ENCODE measurements around the gene CHST14. TPM values are rescaled to one million over a fixed set of nuclear protein-coding genes. Genes with fewer than 3 reads are reported as not detected.

Gene CHST14
- polyA plus RNA-seq, 6 donors from 2014 or later, result 1.4 to 3.2 (median 2.2) TPM

DNA sequence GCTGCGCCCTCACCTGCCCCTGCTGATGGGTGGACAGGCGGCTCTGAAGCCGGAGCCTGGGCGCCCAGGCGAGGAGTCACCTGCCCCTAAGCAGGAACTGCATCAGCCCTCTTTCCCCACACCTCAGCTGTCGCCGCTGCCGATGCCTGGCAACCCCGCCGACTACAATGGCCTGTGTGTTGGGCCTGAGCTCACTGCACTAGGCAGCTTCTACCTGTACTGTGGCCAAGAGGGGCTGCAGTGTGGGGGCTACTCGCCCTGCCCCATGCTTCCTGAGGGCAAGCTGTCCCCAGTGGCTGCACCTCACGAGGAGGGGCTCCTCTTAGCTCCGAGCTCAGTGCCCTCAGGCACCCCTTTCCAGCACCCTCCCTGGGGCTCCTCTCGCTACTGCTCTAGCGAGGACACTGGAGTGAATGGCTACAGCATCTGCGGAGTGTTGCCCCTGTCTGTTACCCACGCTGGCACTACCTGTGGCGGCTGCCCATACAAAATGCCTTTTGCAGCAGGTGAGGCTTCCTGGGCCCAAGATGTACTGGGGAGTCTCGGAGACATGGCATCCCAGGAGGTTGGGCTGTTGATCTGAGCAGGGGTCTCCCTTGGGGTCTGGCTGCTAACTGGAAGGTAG is 11.3 kb upstream of the CHST14 start:
- Mint-ChIP-seq H3K4me3 (no peak overlapping the region), H3K27me3 (no peaks in the 10 kb centered on the region), H3K4me1 (peaks cover 16 to 36% (median 22%) of the 10 kb centered on the region in 3 donors), H3K9me3 (no peaks in the 10 kb centered on the region), H3K36me3 (no peaks in the 10 kb centered on the region), H3K27ac (peak overlapping the region in 1 of 6 donors; percentile 21)
- DNase-seq (no peak), ATAC-seq (ENCODE audit: low read depth in 2 of 2) (no peak)

- Mint-ChIP-seq H3K27ac (peak overlapping the region in 2 of 6 donors; percentile 57 to 78), H3K4me1 (peaks cover 9 to 28% (median 15%) of the 10 kb centered on the region in 3 donors), H3K36me3 (no peaks in the 10 kb centered on the region), H3K27me3 (no peaks in the 10 kb centered on the region), H3K9me3 (no peaks in the 10 kb centered on the region), H3K4me3 (no peak overlapping the region)
- no peak for DNase-seq
- no peak for ATAC-seq (ENCODE audit: low read depth in 2 of 2)
Measured at GRCh38 chr15:40460404-40460803, 10.4 kb upstream of the CHST14 start.

DNA sequence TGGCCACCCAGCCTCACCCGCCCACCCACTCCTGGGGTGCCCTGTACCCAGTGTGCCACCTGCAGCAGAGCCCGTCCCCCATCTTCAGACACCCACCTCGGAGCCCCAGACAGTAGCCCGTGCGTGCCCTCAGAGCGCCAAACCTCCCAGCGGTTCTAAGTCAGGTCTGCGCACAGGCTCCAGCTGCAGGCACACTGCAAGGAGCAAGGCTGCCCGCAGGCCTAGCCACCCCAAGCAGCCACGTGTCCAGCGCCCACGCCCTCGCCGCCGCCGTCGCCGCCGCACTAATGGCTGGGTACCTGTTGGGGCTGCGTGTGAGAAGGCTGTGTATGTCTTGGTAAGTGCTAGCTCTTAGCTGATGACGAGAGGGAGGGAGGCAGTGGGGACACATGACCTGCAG is 8.8 kb upstream of the CHST14 start:
- ATAC-seq (ENCODE audit: low read depth in 2 of 2) (no peak), DNase-seq (no peak)
- Mint-ChIP-seq H3K4me1 (peaks cover 5 to 16% (median 7%) of the 10 kb centered on the region in 3 donors), H3K36me3 (no peaks in the 10 kb centered on the region), H3K27ac (no peak overlapping the region), H3K9me3 (no peaks in the 10 kb centered on the region), H3K4me3 (no peak overlapping the region), H3K27me3 (no peaks in the 10 kb centered on the region)

DNA sequence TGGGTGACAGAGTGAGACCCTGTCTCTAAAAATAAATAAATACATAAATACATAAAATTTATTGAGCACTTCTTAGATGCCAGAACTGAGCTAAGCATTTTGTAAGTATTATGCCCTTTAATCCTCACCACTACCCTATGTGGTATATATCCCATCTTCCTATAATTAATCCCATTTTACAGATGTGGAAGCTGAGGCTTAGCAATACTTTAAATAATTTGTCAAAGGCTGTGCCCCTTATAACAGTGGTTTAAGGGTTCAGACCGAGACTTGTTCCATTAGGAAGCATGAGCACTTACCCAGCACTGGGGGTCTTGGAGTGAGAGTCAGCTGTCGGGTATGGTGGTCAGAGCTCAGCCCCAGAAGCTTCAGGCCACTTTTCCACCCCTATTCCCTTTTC is 7.5 kb upstream of the CHST14 start:
- ATAC-seq (ENCODE audit: low read depth in 2 of 2) (no peak), DNase-seq (no peak)
- no peaks in the 10 kb centered on the region for H3K36me3 Mint-ChIP-seq
- H3K9me3 Mint-ChIP-seq, result no peaks in the 10 kb centered on the region
- no peak overlapping the region for H3K27ac Mint-ChIP-seq
- peaks cover 0 to 5% (median 0%) of the 10 kb centered on the region in 3 donors for H3K4me1 Mint-ChIP-seq
- H3K27me3 Mint-ChIP-seq, result no peaks in the 10 kb centered on the region
- no peak overlapping the region for H3K4me3 Mint-ChIP-seq

DNA sequence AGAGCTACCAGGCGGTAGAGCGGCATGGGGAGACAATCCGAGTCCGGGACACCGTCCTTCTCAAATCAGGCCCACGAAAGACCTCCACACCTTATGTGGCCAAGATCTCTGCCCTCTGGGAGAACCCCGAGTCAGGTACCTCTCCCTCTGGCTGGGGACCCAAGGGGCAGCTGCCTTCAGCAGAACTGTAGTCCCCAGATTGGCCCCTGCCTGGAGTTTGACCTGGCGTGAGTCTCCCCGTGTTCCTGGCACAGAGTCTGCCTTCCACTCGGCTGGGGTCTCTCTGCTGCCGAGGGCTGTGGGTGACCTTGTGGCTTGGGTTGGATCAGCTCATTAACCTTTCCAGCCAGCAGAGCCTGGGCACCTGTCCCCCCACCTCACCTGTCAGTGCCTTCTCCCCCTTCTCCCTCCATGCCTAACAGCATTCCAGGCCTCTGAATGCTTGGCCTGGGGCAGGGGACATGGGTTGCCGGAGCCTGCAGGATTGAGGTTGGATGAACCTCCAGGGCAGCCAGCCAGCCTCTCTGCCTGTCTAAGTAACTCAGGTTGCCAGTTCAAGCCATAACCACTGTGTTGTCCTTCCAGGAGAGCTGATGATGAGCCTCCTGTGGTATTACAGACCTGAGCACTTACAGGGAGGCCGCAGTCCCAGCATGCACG is 6.8 kb upstream of the CHST14 start:
- Mint-ChIP-seq H3K9me3 (no peaks in the 10 kb centered on the region), H3K36me3 (no peaks in the 10 kb centered on the region), H3K27ac (no peak overlapping the region), H3K4me3 (no peak overlapping the region), H3K4me1 (peaks cover 0 to 5% (median 0%) of the 10 kb centered on the region in 3 donors), H3K27me3 (no peaks in the 10 kb centered on the region)
- no peak for DNase-seq
- no peak for ATAC-seq (ENCODE audit: low read depth in 2 of 2)

- ATAC-seq (ENCODE audit: low read depth in 2 of 2), result no peak
Measured at GRCh38 chr15:40464595-40465185, 6.1 kb upstream of the CHST14 start.

GRCh38 chr15:40465939-40466338 is 4.8 kb upstream of the CHST14 start:
- Mint-ChIP-seq H3K9me3 (no peaks in the 10 kb centered on the region), H3K27ac (no peak overlapping the region), H3K27me3 (no peaks in the 10 kb centered on the region), H3K36me3 (no peaks in the 10 kb centered on the region), H3K4me3 (no peak overlapping the region), H3K4me1 (peaks cover 0 to 7% (median 0%) of the 10 kb centered on the region in 3 donors)
- no peak for DNase-seq
- ATAC-seq (ENCODE audit: low read depth in 2 of 2), result no peak

More at GRCh38 chr15:40464595-40465185, 6.1 kb upstream of the CHST14 start:
- no peak for DNase-seq
- Mint-ChIP-seq H3K4me1 (peaks cover 0 to 4% (median 1%) of the 10 kb centered on the region in 3 donors), H3K4me3 (no peak overlapping the region), H3K27ac (peak overlapping the region in 2 of 6 donors; percentile 69 to 70), H3K36me3 (no peaks in the 10 kb centered on the region), H3K9me3 (no peaks in the 10 kb centered on the region), H3K27me3 (no peaks in the 10 kb centered on the region)

DNA sequence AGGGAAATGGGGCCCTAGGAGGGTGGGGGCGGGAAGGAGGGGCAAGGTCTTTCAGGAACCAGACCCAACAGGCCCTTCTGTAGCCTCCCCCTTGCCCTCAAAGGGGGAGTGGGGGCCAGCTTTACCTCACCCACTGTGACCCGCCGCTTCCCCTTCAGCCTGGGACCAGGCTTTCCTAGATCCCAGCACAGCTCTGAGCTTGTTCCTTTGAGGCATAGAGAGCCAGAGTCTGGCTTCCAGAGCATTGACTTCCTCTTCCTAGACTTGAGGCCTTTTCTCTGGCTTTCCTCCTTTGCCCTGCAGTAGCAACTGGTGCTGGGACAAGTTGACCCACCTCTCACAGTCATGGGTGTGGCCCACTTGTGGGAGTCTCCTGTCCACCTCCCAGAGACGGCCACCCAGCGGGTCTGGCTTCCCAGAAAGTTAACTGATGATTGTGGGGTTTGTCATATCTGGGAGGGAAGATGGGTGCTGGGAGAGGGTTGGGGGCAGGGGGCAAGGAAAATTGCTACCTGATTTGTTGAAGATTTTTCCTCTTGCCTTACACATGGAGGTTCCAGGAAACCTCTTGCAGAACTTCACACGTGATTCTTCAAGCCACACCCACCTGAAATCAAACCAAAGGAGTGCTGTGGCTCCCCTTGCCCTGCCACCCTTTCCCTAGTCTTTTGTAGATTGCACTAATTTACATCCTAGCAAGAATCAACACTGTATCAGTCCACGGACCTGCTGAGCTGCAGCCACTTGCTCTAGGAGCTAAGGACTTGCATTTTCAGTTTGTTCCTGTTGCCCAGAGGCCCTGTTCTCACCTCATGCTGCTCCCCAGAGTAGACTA is 4.1 kb upstream of the CHST14 start:
- H3K9me3 Mint-ChIP-seq, result no peaks in the 10 kb centered on the region
- peaks cover 2 to 9% (median 2%) of the 10 kb centered on the region in 3 donors for H3K4me1 Mint-ChIP-seq
- no peaks in the 10 kb centered on the region for H3K27me3 Mint-ChIP-seq
- peak overlapping the region in 2 of 6 donors; percentile 36 to 87 for H3K27ac Mint-ChIP-seq
- no peaks in the 10 kb centered on the region for H3K36me3 Mint-ChIP-seq
- no peak for ATAC-seq (ENCODE audit: low read depth in 2 of 2)
- H3K4me3 Mint-ChIP-seq, result peak overlapping the region in 1 of 8 donors; percentile 19
- DNase-seq, result no peak

- peaks cover 5 to 15% (median 8%) of the 10 kb centered on the region in 3 donors for H3K4me1 Mint-ChIP-seq
Measured at GRCh38 chr15:40467261-40467615, 3.5 kb upstream of the CHST14 start.

DNA sequence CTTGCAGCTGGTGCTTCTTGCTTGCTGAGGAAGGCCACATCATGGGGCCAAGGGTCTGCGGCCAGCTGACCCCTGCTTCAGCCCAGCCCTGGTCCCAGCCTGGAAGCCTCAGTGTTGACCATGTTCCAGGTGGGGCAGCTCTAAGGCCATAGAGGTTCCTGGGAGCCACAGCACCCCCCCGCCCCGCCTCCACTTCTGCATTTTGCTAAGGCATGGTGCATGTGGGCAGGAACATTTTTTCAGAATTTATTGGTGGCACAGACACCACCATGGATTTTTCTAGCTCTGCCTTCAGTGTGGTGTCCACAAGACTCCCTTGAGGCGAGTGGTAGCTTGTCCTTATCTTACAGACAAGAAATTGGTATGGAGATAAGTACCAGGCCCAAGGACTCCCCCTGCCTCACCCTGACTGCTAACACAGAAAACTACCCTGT is 1.9 kb upstream of the CHST14 start:
- peak overlapping the region in 5 of 6 donors; percentile 3 to 93 (median 67) for H3K27ac Mint-ChIP-seq
- H3K27me3 Mint-ChIP-seq, result no peaks in the 10 kb centered on the region
- peaks cover 5 to 26% (median 10%) of the 10 kb centered on the region in 3 donors for H3K4me1 Mint-ChIP-seq
- no peaks in the 10 kb centered on the region for H3K9me3 Mint-ChIP-seq
- H3K36me3 Mint-ChIP-seq, result no peaks in the 10 kb centered on the region
- no peak for ATAC-seq (ENCODE audit: low read depth in 2 of 2)
- DNase-seq, result no peak
- peak overlapping the region in 4 of 8 donors; percentile 11 to 90 (median 78) for H3K4me3 Mint-ChIP-seq

More at GRCh38 chr15:40467261-40467615, 3.5 kb upstream of the CHST14 start:
- peak overlapping the region in 3 of 6 donors; percentile 26 to 87 (median 36) for H3K27ac Mint-ChIP-seq
- H3K9me3 Mint-ChIP-seq, result no peaks in the 10 kb centered on the region
- ATAC-seq (ENCODE audit: low read depth in 2 of 2) (no peak), DNase-seq (no peak)
- no peaks in the 10 kb centered on the region for H3K36me3 Mint-ChIP-seq
- peak overlapping the region in 1 of 8 donors; percentile 19 for H3K4me3 Mint-ChIP-seq
- H3K27me3 Mint-ChIP-seq, result no peaks in the 10 kb centered on the region

GRCh38 chr15:40469776-40470390 is 901 bp upstream of the CHST14 start:
- H3K27ac Mint-ChIP-seq, result peak overlapping the region; percentile 3 to 93 (median 80)
- peak overlapping the region; percentile 53 to 90 (median 79) for H3K4me3 Mint-ChIP-seq
- no peaks in the 10 kb centered on the region for H3K9me3 Mint-ChIP-seq
- no peak for ATAC-seq (ENCODE audit: low read depth in 2 of 2)
- H3K4me1 Mint-ChIP-seq, result peaks cover 5 to 26% (median 10%) of the 10 kb centered on the region in 3 donors
- no peaks in the 10 kb centered on the region for H3K27me3 Mint-ChIP-seq
- no peaks in the 10 kb centered on the region for H3K36me3 Mint-ChIP-seq
- DNase-seq, result no peak

DNA sequence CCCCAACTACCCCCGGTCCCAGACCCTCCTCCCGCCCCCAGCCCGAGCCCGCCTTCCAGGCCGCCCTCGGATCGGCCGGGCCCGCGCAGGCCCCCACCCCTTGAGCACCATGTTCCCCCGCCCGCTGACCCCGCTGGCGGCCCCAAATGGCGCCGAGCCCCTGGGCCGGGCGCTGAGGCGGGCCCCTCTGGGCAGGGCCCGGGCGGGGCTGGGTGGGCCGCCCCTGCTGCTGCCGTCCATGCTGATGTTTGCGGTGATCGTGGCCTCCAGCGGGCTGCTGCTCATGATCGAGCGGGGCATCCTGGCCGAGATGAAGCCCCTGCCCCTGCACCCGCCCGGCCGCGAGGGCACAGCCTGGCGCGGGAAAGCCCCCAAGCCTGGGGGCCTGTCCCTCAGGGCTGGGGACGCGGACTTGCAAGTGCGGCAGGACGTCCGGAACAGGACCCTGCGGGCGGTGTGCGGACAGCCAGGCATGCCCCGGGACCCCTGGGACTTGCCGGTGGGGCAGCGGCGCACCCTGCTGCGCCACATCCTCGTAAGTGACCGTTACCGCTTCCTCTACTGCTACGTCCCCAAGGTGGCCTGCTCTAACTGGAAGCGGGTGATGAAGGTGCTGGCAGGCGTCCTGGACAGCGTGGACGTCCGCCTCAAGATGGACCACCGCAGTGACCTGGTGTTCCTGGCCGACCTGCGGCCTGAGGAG is 472 bp downstream of the CHST14 start:
- Mint-ChIP-seq H3K9me3 (no peaks in the 10 kb centered on the region), H3K27me3 (no peaks in the 10 kb centered on the region), H3K4me1 (peaks cover 5 to 26% (median 10%) of the 10 kb centered on the region in 3 donors), H3K4me3 (peak overlapping the region; percentile 86 to 95 (median 88)), H3K36me3 (no peaks in the 10 kb centered on the region), H3K27ac (peak overlapping the region in 5 of 6 donors; percentile 66 to 95 (median 93))
- ATAC-seq (ENCODE audit: low read depth in 2 of 2) (peak; percentile 41 to 48), DNase-seq (no peak)
